Smooth muscle cell (in vitro differentiated cells): ENCODE measurements around the gene PPFIBP2. TPM values are rescaled to one million over a fixed set of nuclear protein-coding genes. Genes with fewer than 3 reads are reported as not detected.
A peak's percentile ranks its signal among the peaks of the same experiment; 100 is the strongest.

Source experiments
- DNase-seq: peaks from one replicate; lab custom pipeline; 2025; ENCODE audit not compliant: unreplicated experiment; lab: John Stamatoyannopoulos, UW
- H2AFZ ChIP-seq: fragments of 200-600 bp; sonication (generic); 2 replicates; pipeline ENCODE4 v1.6.0; 2016; ENCODE audit warnings: antibody characterized with exemption, low read depth, mild to moderate bottlenecking
- H3F3A ChIP-seq: fragments of 200-600 bp; sonication (generic); 2 replicates; pipeline ENCODE4 v1.6.0; 2017; ENCODE audit warnings: antibody characterized with exemption, low read depth
- H3K27ac ChIP-seq: fragments of 200-600 bp; sonication (generic); 2 replicates; pipeline ENCODE4 v1.5.1; 2016; ENCODE audit warnings: low read depth, mild to moderate bottlenecking
- H3K27me3 ChIP-seq: fragments of 200-600 bp; sonication (generic); 2 replicates; pipeline ENCODE4 v1.6.1; 2016; ENCODE audit warnings: low read depth, mild to moderate bottlenecking
- H3K36me3 ChIP-seq: fragments of 200-600 bp; sonication (generic); 2 replicates; pipeline ENCODE4 v1.5.1; 2016; ENCODE audit warnings: low read depth
- H3K4me1 ChIP-seq: fragments of 200-600 bp; sonication (generic); 2 replicates; pipeline ENCODE4 v1.5.1; 2016; ENCODE audit warnings: low read depth
- H3K4me2 ChIP-seq: fragments of 200-600 bp; sonication (generic); 2 replicates; pipeline ENCODE4 v1.6.0; 2016; ENCODE audit warnings: mild to moderate bottlenecking
- H3K4me3 ChIP-seq: fragments of 200-600 bp; sonication (generic); 2 replicates; pipeline ENCODE4 v1.5.1; 2016; ENCODE audit warnings: mild to moderate bottlenecking
- H3K79me2 ChIP-seq: fragments of 200-600 bp; sonication (generic); 2 replicates; pipeline ENCODE4 v1.6.0; 2016; ENCODE audit warnings: low read depth, mild to moderate bottlenecking
- H3K9ac ChIP-seq: fragments of 200-600 bp; sonication (generic); 2 replicates; pipeline ENCODE4 v1.6.0; 2016; ENCODE audit warnings: low read depth
- H3K9me3 ChIP-seq: fragments of 200-600 bp; sonication (generic); replicated peaks from 2 replicates; pipeline ENCODE4 v1.5.1; 2016; ENCODE audit warnings: low read depth
- H4K20me1 ChIP-seq: fragments of 200-600 bp; sonication (generic); 2 replicates; pipeline ENCODE4 v1.6.0; 2016; ENCODE audit warnings: low read depth
- CTCF ChIP-seq: fragments of 200-600 bp; sonication (generic); IDR thresholded peaks from 2 replicates; pipeline ENCODE4 v1.5.1; 2017; ENCODE audit warnings: borderline replicate concordance, mild to moderate bottlenecking, antibody characterized with exemption; ENCODE audit not compliant: insufficient read depth, poor library complexity, severe bottlenecking
- WGBS: methylation state at CpG from one replicate; pipeline ENCODE4 v1.1.7; 2016; ENCODE audit warnings: low lambda C conversion rate; 5-methylcytosine and 5-hydroxymethylcytosine counted together
- polyA plus RNA-seq: library from polyadenylated mRNA; unstranded; fragments of >200 nt; fragmentation: Nextera tagmentation; extraction: Ambion mirVana; gene quantifications from 2 replicates; pipeline ENCODE4 v1.2.1, GENCODE V29; 2016
- total RNA-seq: library from RNA; depleted of rRNA; stranded (reverse); fragments of >200 nt; gene quantifications from 2 replicates; pipeline ENCODE4 v1.2.3, GENCODE V29; 2014

Gene PPFIBP2
- total and polyA plus RNA-seq, 2 experiments from 2014 or later = 9.8 to 20.2 TPM

GRCh38 chr11:7605186-7605943 is 91.6 kb downstream of the PPFIBP2 start:
- no peak for TF ChIP-seq CTCF
- H3K9me3 ChIP-seq = no peaks in the 10 kb centered on the region
- peaks cover 6% of the 10 kb centered on the region for H3F3A ChIP-seq
- no peak overlapping the region for H3K4me2 ChIP-seq
- no peaks in the 10 kb centered on the region for H3K27me3 ChIP-seq
- no peak overlapping the region for H3K9ac ChIP-seq
- H4K20me1 ChIP-seq = no peaks in the 10 kb centered on the region
- H3K79me2 ChIP-seq = no peaks in the 10 kb centered on the region
- no peak overlapping the region for H2AFZ ChIP-seq
- DNase-seq = no peak
- H3K27ac ChIP-seq = no peak overlapping the region
- 72% methylated on average over 5 of the region's 5 CpGs for WGBS
- H3K4me3 ChIP-seq = peak overlapping the region; percentile 22
- H3K4me1 ChIP-seq = peaks cover 8% of the 10 kb centered on the region
- H3K36me3 ChIP-seq = no peaks in the 10 kb centered on the region

GRCh38 chr11:7606496-7606895 is 92.7 kb downstream of the PPFIBP2 start:
- no peak for DNase-seq
- Histone ChIP-seq H3K9ac (no peak overlapping the region), H3F3A (peaks cover under 1% of the 10 kb centered on the region), H3K4me1 (no peaks in the 10 kb centered on the region), H3K27ac (no peak overlapping the region), H2AFZ (no peak overlapping the region), H4K20me1 (no peaks in the 10 kb centered on the region), H3K4me2 (no peak overlapping the region), H3K4me3 (peak overlapping the region; percentile 22), H3K36me3 (no peaks in the 10 kb centered on the region), H3K79me2 (no peaks in the 10 kb centered on the region), H3K9me3 (no peaks in the 10 kb centered on the region), H3K27me3 (no peaks in the 10 kb centered on the region)
- TF ChIP-seq CTCF = no peak

GRCh38 chr11:7609015-7609414 is 95.2 kb downstream of the PPFIBP2 start:
- Histone ChIP-seq H3K9ac (no peak overlapping the region), H3K79me2 (no peaks in the 10 kb centered on the region), H3F3A (no peaks in the 10 kb centered on the region), H3K36me3 (no peaks in the 10 kb centered on the region), H3K9me3 (no peaks in the 10 kb centered on the region), H3K27me3 (no peaks in the 10 kb centered on the region), H3K4me1 (peaks cover 16% of the 10 kb centered on the region), H3K4me2 (no peak overlapping the region), H3K27ac (no peak overlapping the region), H4K20me1 (no peaks in the 10 kb centered on the region), H3K4me3 (no peak overlapping the region), H2AFZ (no peak overlapping the region)
- WGBS = 98% methylated on average over 4 of the region's 4 CpGs
- no peak for DNase-seq
- no peak for TF ChIP-seq CTCF

GRCh38 chr11:7609521-7609920 is 95.7 kb downstream of the PPFIBP2 start:
- H3K27me3 ChIP-seq = no peaks in the 10 kb centered on the region
- peaks cover 16% of the 10 kb centered on the region for H3K4me1 ChIP-seq
- no peak overlapping the region for H2AFZ ChIP-seq
- H3K79me2 ChIP-seq = no peaks in the 10 kb centered on the region
- no peaks in the 10 kb centered on the region for H3F3A ChIP-seq
- no peaks in the 10 kb centered on the region for H3K36me3 ChIP-seq
- H3K9ac ChIP-seq = no peak overlapping the region
- H3K27ac ChIP-seq = no peak overlapping the region
- no peak for TF ChIP-seq CTCF
- no peaks in the 10 kb centered on the region for H4K20me1 ChIP-seq
- no peaks in the 10 kb centered on the region for H3K9me3 ChIP-seq
- no peak overlapping the region for H3K4me3 ChIP-seq
- no peak overlapping the region for H3K4me2 ChIP-seq
- no peak for DNase-seq
